C4-2B (cell line): Measurements from ENCODE around the gene WWC1.

Experiments
- CTCF ChIP-seq: fragments of 450-650 bp; conservative IDR thresholded peaks from 2 replicates; pipeline ENCODE4 v1.5.1; 2017; ENCODE audit warnings: mild to moderate bottlenecking
- ZFX ChIP-seq: fragments of 450-650 bp; IDR thresholded peaks from 2 replicates; pipeline ENCODE4 v1.6.1; 2017

DNA sequence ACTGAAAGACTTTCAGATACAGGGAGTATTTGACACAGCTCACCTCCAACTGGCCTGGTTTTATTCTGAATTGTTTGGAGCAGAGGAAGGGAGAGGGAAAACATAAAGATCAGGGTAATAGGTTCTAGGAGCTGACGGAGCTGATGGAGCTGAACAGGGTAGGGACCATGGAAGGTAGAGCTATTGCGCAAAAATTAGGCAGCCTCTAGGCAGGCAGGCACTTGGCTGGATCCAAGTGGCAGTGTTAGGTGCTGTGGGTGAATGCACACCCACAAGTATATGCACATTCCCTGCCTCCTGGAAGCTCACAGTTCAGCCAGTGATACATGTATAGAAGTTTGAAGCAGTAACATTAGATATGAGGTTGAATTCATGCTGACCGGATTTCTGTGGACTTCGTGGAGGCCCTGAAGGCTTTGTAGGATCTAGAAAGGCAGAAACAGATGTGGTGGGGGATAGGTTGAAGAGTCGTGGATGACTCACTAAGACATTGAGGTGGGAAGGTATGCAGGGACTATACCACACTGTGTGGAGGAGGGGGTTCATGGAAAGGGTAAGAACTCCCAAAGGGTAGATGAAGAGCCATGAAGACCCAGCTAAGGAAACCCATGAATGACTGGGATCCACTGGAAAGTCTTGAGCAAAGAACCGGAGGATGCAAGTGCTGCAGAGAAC is 50.8 kb downstream of the WWC1 start:
- no peak for TF ChIP-seq CTCF
- no peak for TF ChIP-seq ZFX
